Small intestine (tissue), 16 donors: ENCODE data around the gene HELZ2. TPM values are rescaled to one million over a fixed set of nuclear protein-coding genes. Genes with fewer than 3 reads are reported as not detected.

ENCODE experiments used
- DNase-seq, 2 donors: peaks; one replicate each; pipeline versions ENCODE4 v3.0.0 to v3.0.0-alpha.2; 2013
- FAIRE-seq: peaks from 2 replicates; lab custom pipeline; 2012; peaks lifted over from hg19 to GRCh38; lab: Jason Lieb, UNC
- H3K27ac ChIP-seq, 3 donors: one replicate each; pipeline ENCODE4 v1.5.1; 2013; ENCODE audit warnings: low read length in 2 of 3, mild to moderate bottlenecking in 2 of 3, control low read depth in 1 of 3, inconsistent platforms in 1 of 3, low read depth in 1 of 3, moderate library complexity in 1 of 3
- H3K27me3 ChIP-seq, 3 donors: one replicate each; pipeline ENCODE4 v1.6.1; 2013; ENCODE audit warnings: low read length in 3 of 3, inconsistent platforms in 1 of 3; ENCODE audit not compliant: control insufficient read depth in 3 of 3, insufficient read depth in 3 of 3
- H3K36me3 ChIP-seq, 3 donors: one replicate each; pipeline ENCODE4 v1.6.1; 2013; ENCODE audit warnings: low read length in 3 of 3, inconsistent platforms in 1 of 3, low read depth in 1 of 3, mild to moderate bottlenecking in 1 of 3, moderate library complexity in 1 of 3; ENCODE audit not compliant: control insufficient read depth in 3 of 3, insufficient read depth in 2 of 3
- H3K4me1 ChIP-seq, 3 donors: one replicate each; pipeline ENCODE4 v1.6.1; 2013; ENCODE audit warnings: low read length in 2 of 3, inconsistent platforms in 1 of 3, low read depth in 1 of 3, mild to moderate bottlenecking in 1 of 3, moderate library complexity in 1 of 3; ENCODE audit not compliant: control insufficient read depth in 3 of 3, insufficient read depth in 2 of 3
- H3K4me3 ChIP-seq, 3 donors: one replicate each; pipeline ENCODE4 v1.5.1; 2013; ENCODE audit warnings: low read length in 3 of 3, control low read depth in 1 of 3, inconsistent platforms in 1 of 3, low read depth in 1 of 3, mild to moderate bottlenecking in 1 of 3, moderate library complexity in 1 of 3
- H3K9me3 ChIP-seq, 2 donors: one replicate each; pipeline ENCODE4 v1.6.1; 2013; ENCODE audit warnings: low read depth in 1 of 2, low read length in 1 of 2; ENCODE audit not compliant: control insufficient read depth in 2 of 2, insufficient read depth in 1 of 2
- WGBS, 3 donors: extraction: QIAGEN DNeasy Blood & Tissue Kit; methylation state at CpG; one replicate each; pipeline ENCODE4 v1.1.7; 2013; 5-methylcytosine and 5-hydroxymethylcytosine counted together
- long read RNA-seq, 10 donors: transcript quantifications; one replicate each; lab custom pipeline, GENCODE V29; 2026
- polyA plus RNA-seq, 4 donors: library from polyadenylated mRNA; stranded (reverse) in 3 of 4; unstranded in 1 of 4; fragments of 200-250 nt in 3 of 4; fragments of 120-200 nt in 1 of 4; gene quantifications; one replicate each; pipeline versions ENCODE4 v1.2.1 to v1.2.3, GENCODE V29; 2013
- donor health status: healthy with polysubstance abuse.
- donor health status: control.
- donor health status: control.
- donor health status: Bipolar disorder and iron deficiency.
- donor health status: healthy.

The HELZ2 gene, protein sequence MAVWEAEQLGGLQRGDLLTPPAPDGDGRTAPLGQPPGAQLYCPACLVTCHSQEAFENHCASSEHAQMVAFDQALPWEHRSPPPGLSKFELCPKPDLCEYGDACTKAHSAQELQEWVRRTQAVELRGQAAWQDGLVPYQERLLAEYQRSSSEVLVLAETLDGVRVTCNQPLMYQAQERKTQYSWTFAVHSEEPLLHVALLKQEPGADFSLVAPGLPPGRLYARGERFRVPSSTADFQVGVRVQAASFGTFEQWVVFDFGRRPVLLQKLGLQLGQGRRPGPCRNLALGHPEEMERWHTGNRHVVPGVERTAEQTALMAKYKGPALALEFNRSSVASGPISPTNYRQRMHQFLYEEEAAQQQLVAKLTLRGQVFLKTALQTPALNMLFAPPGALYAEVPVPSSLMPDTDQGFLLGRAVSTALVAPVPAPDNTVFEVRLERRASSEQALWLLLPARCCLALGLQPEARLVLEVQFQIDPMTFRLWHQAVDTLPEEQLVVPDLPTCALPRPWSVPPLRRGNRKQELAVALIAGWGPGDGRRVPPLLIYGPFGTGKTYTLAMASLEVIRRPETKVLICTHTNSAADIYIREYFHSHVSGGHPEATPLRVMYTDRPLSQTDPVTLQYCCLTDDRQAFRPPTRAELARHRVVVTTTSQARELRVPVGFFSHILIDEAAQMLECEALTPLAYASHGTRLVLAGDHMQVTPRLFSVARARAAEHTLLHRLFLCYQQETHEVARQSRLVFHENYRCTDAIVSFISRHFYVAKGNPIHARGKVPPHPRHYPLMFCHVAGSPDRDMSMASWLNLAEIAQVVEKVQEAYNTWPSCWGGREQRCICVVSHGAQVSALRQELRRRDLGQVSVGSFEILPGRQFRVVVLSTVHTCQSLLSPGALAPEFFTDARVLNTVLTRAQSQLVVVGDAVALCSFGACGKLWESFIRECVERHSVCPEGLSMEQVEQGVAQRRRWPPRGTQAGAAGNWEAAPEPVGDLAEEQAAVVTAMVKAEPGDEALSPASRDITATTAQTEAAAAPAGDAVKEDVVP (N-terminal part only)
- polyA plus RNA-seq: 10 to 100 TPM in 2 of 4 donors, 1 to 10 TPM in 2; 3.8 to 14.2 (median 9.4) TPM
- long read RNA-seq, donor 1, partial matches to known transcripts: 0 of 1 reads
- long read RNA-seq, donor 1, other reads (novel, unspliced or antisense): 0 of 1 reads
- long read RNA-seq, donor 2: 0 reads
- long read RNA-seq, donor 3: 0 reads
- long read RNA-seq, donor 4: 0 reads
- long read RNA-seq, donor 5: 0 reads
- long read RNA-seq, donor 6, partial matches to known transcripts: 0 of 1 reads
- long read RNA-seq, donor 6, other reads (novel, unspliced or antisense): 0 of 1 reads
- long read RNA-seq, donor 7: 0 reads
- long read RNA-seq, donor 8: 0 reads
- long read RNA-seq, donor 9: 0 reads
- long read RNA-seq, donor 10: 0 reads

DNA sequence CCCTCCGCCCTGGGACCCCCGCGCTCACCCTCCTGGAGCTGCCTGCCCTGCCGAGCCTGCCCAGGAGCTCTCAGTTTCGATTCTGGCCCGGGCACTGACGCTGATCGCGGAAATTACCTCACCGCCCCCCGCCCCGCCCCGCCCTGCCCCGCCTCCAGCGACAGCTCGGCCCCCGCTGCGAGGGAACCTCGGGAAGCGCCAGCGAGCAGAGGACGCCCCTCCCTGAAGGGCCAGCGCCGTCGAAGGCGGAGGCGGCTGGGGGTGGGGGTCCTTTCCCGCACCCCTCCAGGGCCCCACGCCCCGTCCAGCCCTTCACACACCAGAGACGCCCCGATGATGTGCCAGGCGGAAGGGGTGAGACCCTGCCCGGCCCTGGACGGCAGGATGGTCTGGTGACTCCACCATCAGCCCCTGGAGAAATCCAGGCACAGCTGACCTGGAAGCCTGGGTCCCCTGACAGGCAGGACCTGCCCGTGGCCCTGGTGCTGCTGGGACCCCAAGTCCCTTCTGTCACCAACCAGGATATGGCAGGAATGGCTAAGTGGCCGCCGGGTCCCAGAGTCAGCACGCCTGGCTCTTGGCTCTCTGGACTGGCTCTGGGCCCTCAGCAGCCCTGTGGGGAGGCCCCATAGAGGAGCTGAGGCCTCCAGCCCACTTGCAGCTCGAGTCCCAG, at the start of gene HELZ2:
HELZ2 (minus strand) TSS at position 84 of the 673 bp plus-strand sequence. CDS start 1,854 bp downstream, outside the sequence.
- WGBS, 3 donors: 4 to 6% (median 4%) methylated on average over 33 to 40 of the region's 40 CpGs

DNA sequence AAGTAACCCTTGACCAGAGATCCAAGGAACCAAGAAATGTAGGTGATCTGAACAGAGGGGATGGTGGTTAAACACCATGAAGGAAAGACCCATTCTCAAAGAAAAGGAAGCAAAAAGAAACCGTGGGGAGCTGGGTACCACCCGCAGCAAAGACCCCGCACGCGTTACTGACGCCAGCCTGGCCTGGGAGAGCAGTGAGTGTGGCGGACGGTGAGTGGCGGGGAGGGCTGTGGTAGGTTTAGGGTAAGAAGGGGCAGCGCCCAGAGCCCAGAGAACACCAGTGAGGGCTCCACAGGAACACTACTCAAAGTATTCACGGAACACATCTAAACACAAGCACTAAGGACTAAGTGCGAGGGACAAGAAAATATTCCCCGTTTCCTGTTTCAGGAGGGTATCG, 48.7 kb upstream of the HELZ2 start:
- Histone ChIP-seq H3K27me3 (no peaks in the 10 kb centered on the region), H3K4me3 (no peak overlapping the region), H3K27ac (no peak overlapping the region), H3K36me3 (peaks cover 0 to 20% (median 2%) of the 10 kb centered on the region in 3 donors), H3K4me1 (peaks cover 0 to 2% (median 0%) of the 10 kb centered on the region in 3 donors), H3K9me3 (no peaks in the 10 kb centered on the region)
- 93 to 97% (median 95%) methylated on average over 14 of the region's 14 CpGs for WGBS, 3 donors
- DNase-seq (no peak), FAIRE-seq (no peak)

More for the DNA sequence above, at the start of gene HELZ2:
- peak; percentile 82 to 88 for DNase-seq
- Histone ChIP-seq H3K4me1 (peaks cover 0 to 12% (median 3%) of the 10 kb centered on the region in 3 donors), H3K27ac (peak within 1 kb of the TSS; percentile 43 to 80 (median 57)), H3K4me3 (peak within 1 kb of the TSS; percentile 68 to 93 (median 90)), H3K9me3 (no peaks in the 10 kb centered on the region), H3K36me3 (peaks cover 2 to 14% (median 4%) of the 10 kb centered on the region in 3 donors), H3K27me3 (peaks cover 0 to 9% (median 0%) of the 10 kb centered on the region in 3 donors)
- FAIRE-seq: no peak

DNA sequence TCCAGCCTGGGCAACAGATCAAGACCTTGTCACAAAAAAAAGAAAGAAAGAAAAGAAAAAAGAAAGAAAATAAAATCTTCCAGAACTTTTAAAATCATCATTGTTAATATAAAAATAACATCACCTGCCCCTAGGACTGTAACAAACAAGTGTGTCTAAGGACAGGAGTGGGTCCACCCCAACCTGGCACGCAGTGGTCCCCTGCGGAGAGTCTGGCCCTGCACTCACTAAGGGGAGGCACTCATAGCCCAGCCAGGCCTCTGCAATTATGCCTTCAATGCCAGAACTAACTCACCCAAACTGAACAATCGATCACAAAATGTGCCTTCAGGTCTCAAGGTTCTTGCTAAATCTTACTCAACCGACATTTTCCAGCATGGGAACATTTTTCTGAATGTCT, 48.1 kb upstream of the HELZ2 start:
- 91 to 96% (median 95%) methylated on average over 4 of the region's 4 CpGs for WGBS, 3 donors
- Histone ChIP-seq H3K4me3 (no peak overlapping the region), H3K9me3 (no peaks in the 10 kb centered on the region), H3K36me3 (peaks cover 0 to 26% (median 2%) of the 10 kb centered on the region in 3 donors), H3K27ac (no peak overlapping the region), H3K27me3 (no peaks in the 10 kb centered on the region), H3K4me1 (peaks cover 0 to 2% (median 0%) of the 10 kb centered on the region in 3 donors)
- FAIRE-seq: no peak
- no peak for DNase-seq

DNA sequence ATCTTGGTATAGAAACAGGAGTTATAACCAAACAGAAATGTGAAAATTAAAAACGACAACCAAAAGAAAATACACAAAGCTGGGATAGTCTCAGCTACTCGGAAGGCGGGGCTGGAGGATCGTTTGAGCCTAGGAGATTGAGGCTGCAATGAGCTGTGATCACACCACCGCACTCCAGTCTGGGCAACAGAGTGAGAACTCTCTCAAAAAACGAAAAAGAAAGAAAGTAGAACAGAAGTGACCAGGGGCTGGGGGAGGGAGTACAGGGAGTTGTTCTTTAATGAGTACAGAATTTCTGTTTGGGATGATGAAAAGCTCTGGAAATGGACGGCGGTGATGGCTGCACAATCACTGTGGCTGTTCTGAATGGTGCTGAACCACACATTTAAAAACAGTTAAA, 47.0 kb upstream of the HELZ2 start:
- Histone ChIP-seq H3K4me1 (peaks cover 0 to 2% (median 0%) of the 10 kb centered on the region in 3 donors), H3K36me3 (peaks cover 0 to 37% (median 4%) of the 10 kb centered on the region in 3 donors), H3K27me3 (no peaks in the 10 kb centered on the region), H3K4me3 (no peak overlapping the region), H3K27ac (no peak overlapping the region), H3K9me3 (no peaks in the 10 kb centered on the region)
- DNase-seq: no peak
- whole genome bisulfite sequencing, 3 donors: 80 to 86% (median 84%) methylated on average over 8 of the region's 8 CpGs
- FAIRE-seq: no peak

DNA sequence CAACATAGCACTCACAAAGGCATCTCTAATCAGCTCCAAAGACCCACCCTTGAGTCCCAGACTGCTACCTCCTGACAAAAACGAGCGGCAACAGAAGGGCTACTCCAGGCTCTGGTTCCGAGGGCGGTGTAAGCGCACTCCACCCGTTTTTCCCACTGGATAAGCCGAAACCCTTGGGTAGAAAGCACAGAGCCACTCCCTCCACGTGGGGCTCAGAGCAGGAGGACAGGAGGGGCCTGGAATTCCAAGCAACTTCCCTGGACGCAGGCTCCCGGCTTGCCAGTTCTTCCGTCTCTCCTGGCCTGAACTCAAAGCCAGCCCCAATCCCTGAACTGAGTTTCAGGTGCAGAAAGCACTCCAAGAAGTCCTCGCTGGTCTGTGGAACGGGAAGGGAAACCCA, 45.5 kb upstream of the HELZ2 start:
- Histone ChIP-seq H3K4me1 (no peaks in the 10 kb centered on the region), H3K27me3 (no peaks in the 10 kb centered on the region), H3K27ac (no peak overlapping the region), H3K9me3 (no peaks in the 10 kb centered on the region), H3K36me3 (peaks cover 0 to 51% (median 4%) of the 10 kb centered on the region in 3 donors), H3K4me3 (no peak overlapping the region)
- DNase-seq: no peak
- 89 to 91% (median 90%) methylated on average over 13 of the region's 13 CpGs for WGBS, 3 donors
- FAIRE-seq: no peak

DNA sequence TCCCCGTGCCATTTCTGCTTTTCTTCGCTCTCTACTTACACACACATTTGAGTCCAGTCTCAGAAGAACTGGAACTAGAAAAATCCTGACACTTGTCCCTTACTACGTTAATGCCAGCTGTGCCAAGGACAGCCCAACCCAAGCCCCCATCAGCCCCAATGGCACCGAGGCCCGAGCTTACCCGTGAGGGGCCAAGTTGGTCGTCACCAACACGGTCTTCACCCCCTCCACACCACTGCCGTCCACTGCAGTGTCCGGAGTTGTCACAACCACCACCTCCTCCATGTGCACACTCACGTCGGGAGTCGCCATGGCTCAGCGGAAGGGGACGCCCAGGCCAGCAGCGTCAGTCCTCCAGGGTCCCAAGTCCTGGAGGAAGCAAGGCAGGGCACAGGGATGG, 45.0 kb upstream of the HELZ2 start:
- Histone ChIP-seq H3K4me3 (no peak overlapping the region), H3K36me3 (peaks cover 0 to 51% (median 4%) of the 10 kb centered on the region in 3 donors), H3K4me1 (no peaks in the 10 kb centered on the region), H3K27ac (no peak overlapping the region), H3K9me3 (no peaks in the 10 kb centered on the region), H3K27me3 (no peaks in the 10 kb centered on the region)
- FAIRE-seq (no peak), DNase-seq (no peak)
- 96 to 97% (median 97%) methylated on average over 16 of the region's 16 CpGs for WGBS, 3 donors

DNA sequence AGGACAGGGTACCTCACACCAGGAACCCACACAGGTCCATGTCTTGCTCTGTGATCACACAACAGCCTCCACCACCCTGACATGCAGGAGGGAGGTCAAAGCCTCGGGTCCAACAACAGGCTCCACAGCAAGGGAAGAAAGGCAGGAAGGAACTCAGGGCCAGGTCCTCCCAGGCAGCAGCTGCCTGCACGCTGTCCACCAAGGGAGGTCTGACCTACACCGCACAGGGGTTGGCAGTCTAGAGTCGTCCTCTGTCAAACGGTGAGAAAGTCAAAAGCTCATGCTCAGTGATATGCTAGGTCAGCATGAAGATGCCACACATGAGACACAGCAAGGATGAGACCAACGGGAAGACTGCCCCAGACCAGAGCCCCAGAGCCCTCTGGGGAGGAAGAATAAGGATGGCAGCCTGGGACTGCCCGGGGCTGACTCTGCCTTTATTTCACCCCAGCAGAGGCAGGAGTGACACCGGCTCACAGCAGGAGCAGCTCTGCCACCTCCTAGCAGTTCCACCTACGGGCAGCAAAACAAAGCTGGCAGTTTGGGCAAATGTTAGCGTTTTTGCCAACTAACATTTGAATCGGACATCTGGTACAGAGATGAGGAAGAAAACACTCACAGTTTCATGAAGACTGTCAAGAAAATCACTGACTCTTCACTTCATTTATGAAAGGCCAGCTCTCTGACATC, 44.4 kb upstream of the HELZ2 start:
- no peak for DNase-seq
- Histone ChIP-seq H3K9me3 (no peaks in the 10 kb centered on the region), H3K27me3 (no peaks in the 10 kb centered on the region), H3K27ac (no peak overlapping the region), H3K4me1 (no peaks in the 10 kb centered on the region), H3K36me3 (peaks cover 0 to 55% (median 4%) of the 10 kb centered on the region in 3 donors), H3K4me3 (no peak overlapping the region)
- 85 to 91% (median 90%) methylated on average over 11 of the region's 11 CpGs for WGBS, 3 donors
- FAIRE-seq: no peak
